HEK293 (cell line): ENCODE data around the gene UBXN10.

Source experiments
- CTCF ChIA-PET: fragments of 350-600 bp; formaldehyde crosslinking; extraction: SDS; loops from one replicate; lab custom pipeline; 2021; ENCODE audit warnings: antibody characterized with exemption; lab: Yijun Ruan, JAX
- POLR2A ChIA-PET: fragments of 300-600 bp; formaldehyde crosslinking; extraction: SDS; loops from one replicate; lab custom pipeline; 2020; ENCODE audit warnings: antibody characterized with exemption, inconsistent platforms; lab: Yijun Ruan, JAX
- H3K27ac ChIP-seq: fragments of 200-500 bp; sonication (Bioruptor generic); 2 replicates; pipeline ENCODE4 v1.5.1; 2014; ENCODE audit warnings: low read depth, low read length, control low read depth, inconsistent platforms; ENCODE audit errors: extremely low read depth
- H3K36me3 ChIP-seq, 2 experiments: fragments of 200-500 bp in 1 of 2; sonication (Bioruptor generic) in 1 of 2; 1 replicate in 1 of 2; 2 replicates in 1 of 2; pipeline ENCODE4 v1.5.1; 2014 to 2017; ENCODE audit warnings: inconsistent platforms in 2 of 2, low read length in 2 of 2; ENCODE audit not compliant: control insufficient read depth in 2 of 2, insufficient read depth in 1 of 2
- H3K4me1 ChIP-seq: fragments of 200-500 bp; sonication (Bioruptor generic); 2 replicates; pipeline ENCODE4 v1.5.1; 2014; ENCODE audit warnings: mild to moderate bottlenecking, low read length, inconsistent platforms; ENCODE audit not compliant: control insufficient read depth, insufficient read depth
- H3K4me3 ChIP-seq: 2 replicates; pipeline ENCODE4 v1.5.1; 2011; ENCODE audit warnings: low read depth, mild to moderate bottlenecking, control low read depth, low read length, moderate library complexity
- H3K9me3 ChIP-seq: fragments of 200-500 bp; sonication (Bioruptor generic); 2 replicates; pipeline ENCODE4 v1.5.1; 2014; ENCODE audit warnings: low read depth, low read length, inconsistent platforms; ENCODE audit not compliant: control insufficient read depth, insufficient read depth
- AEBP2 ChIP-seq: fragments of 450-650 bp; formaldehyde crosslinking; IDR thresholded peaks from 2 replicates; pipeline ENCODE4 v1.5.1; 2016; ENCODE audit warnings: missing biosample characterization, missing genetic modification characterization, borderline replicate concordance
- GLIS1 ChIP-seq: fragments of 450-650 bp; formaldehyde crosslinking; IDR thresholded peaks from 2 replicates; pipeline ENCODE4 v1.5.1; 2016; ENCODE audit warnings: missing biosample characterization, missing genetic modification characterization
- HOXD13 ChIP-seq: sonication (generic); formaldehyde crosslinking; IDR thresholded peaks from 2 replicates; pipeline ENCODE4 v1.8.0; 2022; ENCODE audit warnings: missing genetic modification reagents, borderline replicate concordance
- MYNN ChIP-seq: fragments of 450-650 bp; formaldehyde crosslinking; IDR thresholded peaks from 2 replicates; pipeline ENCODE4 v1.5.1; 2016; ENCODE audit warnings: missing biosample characterization, missing genetic modification characterization, borderline replicate concordance
- PRDM6 ChIP-seq: fragments of 450-650 bp; formaldehyde crosslinking; IDR thresholded peaks from 2 replicates; pipeline ENCODE4 v1.5.1; 2017; ENCODE audit warnings: missing biosample characterization, missing genetic modification characterization
- ZBTB10 ChIP-seq: fragments of 450-650 bp; formaldehyde crosslinking; IDR thresholded peaks from 2 replicates; pipeline ENCODE4 v1.5.1; 2016; ENCODE audit warnings: missing biosample characterization, missing genetic modification characterization
- ZBTB49 ChIP-seq: fragments of 450-650 bp; formaldehyde crosslinking; IDR thresholded peaks from 2 replicates; pipeline ENCODE4 v1.5.1; 2016; ENCODE audit warnings: missing biosample characterization, missing genetic modification characterization, low read depth
- ZBTB7A ChIP-seq: fragments of 450-650 bp; formaldehyde crosslinking; IDR thresholded peaks from 2 replicates; pipeline ENCODE4 v1.5.1; 2016; ENCODE audit warnings: low read depth, missing biosample characterization, missing genetic modification characterization
- ZNF112 ChIP-seq: fragments of 450-650 bp; formaldehyde crosslinking; IDR thresholded peaks from 2 replicates; pipeline ENCODE4 v1.5.0; 2017; ENCODE audit warnings: missing biosample characterization, missing genetic modification characterization
- ZNF184 ChIP-seq: fragments of 450-650 bp; IDR thresholded peaks from 2 replicates; pipeline ENCODE4 v1.5.1; 2018; ENCODE audit warnings: missing biosample characterization, mild to moderate bottlenecking, missing genetic modification characterization
- ZNF202 ChIP-seq: fragments of 450-650 bp; formaldehyde crosslinking; IDR thresholded peaks from 2 replicates; pipeline ENCODE4 v1.5.1; 2016; ENCODE audit warnings: missing biosample characterization, missing genetic modification characterization, borderline replicate concordance
- ZNF571 ChIP-seq: fragments of 450-650 bp; formaldehyde crosslinking; IDR thresholded peaks from 2 replicates; pipeline ENCODE4 v1.5.0; 2017; ENCODE audit warnings: missing biosample characterization, missing genetic modification characterization
- ZNF645 ChIP-seq: fragments of 450-650 bp; formaldehyde crosslinking; IDR thresholded peaks from 2 replicates; pipeline ENCODE4; 2016; ENCODE audit warnings: missing biosample characterization, missing genetic modification characterization
- ZNF777 ChIP-seq: fragments of 450-650 bp; formaldehyde crosslinking; IDR thresholded peaks from 2 replicates; pipeline ENCODE4 v1.5.1; 2017; ENCODE audit warnings: missing biosample characterization, missing genetic modification characterization, borderline replicate concordance

Gene UBXN10

GRCh38 chr1:20185834-20186782 is at the start of gene UBXN10, which contains the start of gene PLA2G2C:
UBXN10 (plus strand) TSS chr1:20186096; CDS start chr1:20190562, 4,466 bp downstream.
PLA2G2C (minus strand) TSS chr1:20186518; CDS start chr1:20177363, 9,155 bp downstream.
- Histone ChIP-seq H3K9me3 (no peaks in the 10 kb centered on the region), H3K36me3 (no peaks in the 10 kb centered on the region), H3K27ac (no peak within 1 kb of the TSS), H3K4me1 (no peaks in the 10 kb centered on the region), H3K4me3 (no peak within 1 kb of the TSS)
- TF ChIP-seq ZNF777 (tag by site-specific recombination) = no peak
- no peak for TF ChIP-seq MYNN (tag by site-specific recombination)
- TF ChIP-seq ZNF645 (tag by site-specific recombination) = no peak
- TF ChIP-seq AEBP2 (tag by site-specific recombination) = no peak
- no peak for TF ChIP-seq GLIS1
- TF ChIP-seq ZBTB10 (tag by site-specific recombination) = no peak
- no peak for TF ChIP-seq ZBTB49 (tag by site-specific recombination)
- no peak for TF ChIP-seq HOXD13 (CRISPR knock-in tag)
- TF ChIP-seq ZNF202 = no peak
- no peak for TF ChIP-seq ZNF571 (tag by site-specific recombination)
- TF ChIP-seq ZBTB7A (tag by site-specific recombination) = no peak
- no peak for TF ChIP-seq PRDM6 (tag by site-specific recombination)
- TF ChIP-seq ZNF184 = no peak
- no peak for TF ChIP-seq ZNF112 (tag by site-specific recombination)
- ChIA-PET POLR2A (no interaction called here), CTCF (no interaction called here)
